ENCODE measurements around the gene MAPK11. TPM values are rescaled to one million over a fixed set of nuclear protein-coding genes. Genes with fewer than 3 reads are reported as not detected.

Gene MAPK11
- total and polyA plus RNA-seq, 9 of the 15 experiments (the other 6 are each of a cell fraction or from before 2014, with no cell fraction given): 0.06 to 14.6 (median 5.3) TPM

- no peaks in the 10 kb centered on the region for H3K9me1 ChIP-seq (ENCODE audit: control insufficient read depth, insufficient read depth, low read length)
- FAIRE-seq (no peak), DNase-seq (ENCODE audit: extremely low read depth in 1 of 4, low spot score in 3 of 4) (no peak), ATAC-seq (no peak)
- no peaks in the 10 kb centered on the region for H3K27me3 ChIP-seq (ENCODE audit: control insufficient read depth in 2 of 2, insufficient read depth in 2 of 2, low read length in 2 of 2)
- in situ Hi-C loops (cut with MboI): loop anchor here (5.0 kb wide), 1 partner anchor 55 kb away; the partner anchor contains the start of gene DENND6B
- H3K9me3 ChIP-seq (replicated peaks; ENCODE audit: control insufficient read depth, insufficient read depth, low read depth, low read length): no peaks in the 10 kb centered on the region
- peaks cover 7 to 71% of the 10 kb centered on the region in 2 experiments; a peak in 4 of 5 replicates for H3K4me1 ChIP-seq (replicated peaks in 1 of 2; ENCODE audit: control insufficient read depth in 2 of 2, insufficient read depth in 2 of 2, low read length in 2 of 2)
- no peak overlapping the region for H3K4me3 ChIP-seq
- no peak overlapping the region for H3K4me2 ChIP-seq (ENCODE audit: insufficient read depth, low read length)
- H3K9ac ChIP-seq (ENCODE audit: insufficient read depth in 1 of 2, low read depth in 2 of 2, low read length in 2 of 2): no peak overlapping the region
- intact Hi-C loops (cut with micrococcal nuclease): loop anchor here (5.0 kb wide), 1 partner anchor 55 kb away; the partner anchor contains the start of gene DENND6B
- no peak overlapping the region for H3K27ac ChIP-seq (ENCODE audit: extremely low read depth, low read depth, low read length)
- no peaks in the 10 kb centered on the region; the same call in 2 of the 3 replicates for H3K79me2 ChIP-seq (ENCODE audit: control insufficient read depth, insufficient read depth, low read length)
- ChIA-PET CTCF (ENCODE audit: low intra/inter-chr PET ratio) (no interaction called here), POLR2A (interaction anchor here (0.6 to 1.1 kb wide), 5 partner anchors 13 to 225 kb away, joined by 3 read pairs; no protein-coding TSS in a partner anchor)
- BruUV-seq (replicated peaks): no TSS peak
- no peak overlapping the region for H2AFZ ChIP-seq (ENCODE audit: low read depth, low read length)
- H3K36me3 ChIP-seq (ENCODE audit: control insufficient read depth, insufficient read depth, low read length): peaks cover 11% of the 10 kb centered on the region; the same call in 1 of the 3 replicates
- WGBS (ENCODE audit: insufficient coverage, low coverage, missing lambda C conversion rate): 56% methylated on average over 5 of the region's 26 CpGs
- H4K20me1 ChIP-seq (replicated peaks; ENCODE audit: control insufficient read depth, insufficient read depth, low read length): no peaks in the 10 kb centered on the region
- TF ChIP-seq MEIS2 (IDR thresholded peaks at IDR 0.05; ENCODE audit: partially characterized antibody): no peak
- no peak for TF ChIP-seq ZNF609 (CRISPR knock-in tag; IDR thresholded peaks at IDR 0.05; ENCODE audit: borderline replicate concordance)
- TF ChIP-seq U2AF1 (optimal IDR thresholded peaks at IDR 0.05; ENCODE audit: low read depth, low read length): no peak
- TF ChIP-seq XRCC5 (IDR thresholded peaks at IDR 0.05; ENCODE audit: low read depth, low read length): no peak
- no peak for TF ChIP-seq BRF1 (IDR thresholded peaks at IDR 0.05; ENCODE audit: borderline replicate concordance, extremely low read depth, insufficient read length)
- no peak for TF ChIP-seq ZNF830 (CRISPR knock-in tag; IDR thresholded peaks at IDR 0.05)
Measured at GRCh38 chr22:50272044-50272802, 2.0 kb upstream of the MAPK11 start.

Measured in K562 (cell line).